Panc1 (cell line): ENCODE results near the gene ZNF516. TPM values are rescaled to one million over a fixed set of nuclear protein-coding genes. Genes with fewer than 3 reads are reported as not detected.

Experiments used
- ATAC-seq: fragments of 200-7000 bp; cut with Tn5 transposase; 2 replicates; pipeline ENCODE4 v1.9.1; 2020; ENCODE audit warnings: mild to moderate bottlenecking, moderate library complexity
- BruUV-seq: library from RNA; stranded (reverse); fragments of 400-500 nt; replicated peaks from 2 replicates; lab custom pipeline; 2021; lab: Mats Ljungman, UMichigan
- CTCF ChIA-PET: fragments of 300-600 bp; sonication (Branson Sonifier 250); formaldehyde crosslinking; loops from one replicate; lab custom pipeline; 2022; ENCODE audit warnings: antibody characterized with exemption; lab: Charles Lee
- POLR2A ChIA-PET: fragments of 300-600 bp; sonication (Branson Sonifier 250); formaldehyde crosslinking; loops from one replicate; lab custom pipeline; 2022; ENCODE audit warnings: antibody characterized with exemption; lab: Charles Lee
- DNase-seq: peaks from one replicate; pipeline ENCODE4 v3.0.0-alpha.2; 2010; ENCODE audit warnings: low read depth, low spot score
- H3K27ac ChIP-seq: 2 replicates; pipeline ENCODE4 v1.5.1; 2011; ENCODE audit warnings: mild to moderate bottlenecking, low read length, inconsistent platforms
- H3K27me3 ChIP-seq: fragments of 200-500 bp; sonication (Bioruptor generic); 2 replicates; pipeline ENCODE4 v1.6.0; 2014; ENCODE audit warnings: low read length, inconsistent platforms; ENCODE audit not compliant: control insufficient read depth, insufficient read depth
- H3K36me3 ChIP-seq: fragments of 200-500 bp; sonication (Bioruptor generic); 2 replicates; pipeline ENCODE4 v1.5.1; 2014; ENCODE audit warnings: inconsistent platforms, mild to moderate bottlenecking, low read length, moderate library complexity; ENCODE audit not compliant: control insufficient read depth, insufficient read depth
- H3K4me1 ChIP-seq: 2 replicates; pipeline ENCODE4 v1.5.1; 2011; ENCODE audit warnings: inconsistent platforms, mild to moderate bottlenecking, low read length, moderate library complexity; ENCODE audit not compliant: control insufficient read depth, insufficient read depth
- H3K4me3 ChIP-seq, 2 experiments: 2 replicates each; pipeline ENCODE4 v1.5.1; 2011 to 2012; ENCODE audit warnings: low read depth in 2 of 2, low read length in 2 of 2, mild to moderate bottlenecking in 2 of 2, inconsistent platforms in 1 of 2, moderate library complexity in 1 of 2
- H3K9me3 ChIP-seq: fragments of 200-500 bp; sonication (Bioruptor generic); 2 replicates; pipeline ENCODE4 v1.5.1; 2014; ENCODE audit warnings: low read depth, mild to moderate bottlenecking, inconsistent platforms, low read length, moderate library complexity; ENCODE audit not compliant: control insufficient read depth, insufficient read depth
- CTCF ChIP-seq: fragments of 450-650 bp; IDR thresholded peaks from 2 replicates; pipeline ENCODE4 v1.5.1; 2017; ENCODE audit warnings: mild to moderate bottlenecking
- POLR2AphosphoS5 ChIP-seq: IDR thresholded peaks from 2 replicates; pipeline ENCODE4 v1.6.1; 2012; ENCODE audit warnings: mild to moderate bottlenecking, low read depth, low read length, moderate library complexity
- REST ChIP-seq, 2 experiments: IDR thresholded peaks; 2 replicates each; pipeline ENCODE4 v1.6.1; 2011 to 2012; ENCODE audit warnings: low read depth in 2 of 2, control low read depth in 1 of 2, low read length in 1 of 2, mild to moderate bottlenecking in 1 of 2, moderate library complexity in 1 of 2; ENCODE audit not compliant: insufficient read depth in 1 of 2
- SIN3A ChIP-seq: IDR thresholded peaks from 2 replicates; pipeline ENCODE4 v1.6.1; 2012; ENCODE audit warnings: low read depth, mild to moderate bottlenecking, low read length, moderate library complexity, borderline replicate concordance; ENCODE audit not compliant: insufficient read depth
- TCF7L2 ChIP-seq: IDR thresholded peaks from 2 replicates; pipeline ENCODE4 v1.6.1; 2011; ENCODE audit warnings: mild to moderate bottlenecking, low read depth, low read length, inconsistent platforms
- in situ Hi-C: cut with HindIII; loops from 2 replicates; pipeline ENCODE4 v1.10.0; 2016; ENCODE audit warnings: low sequenced_read_pairs, low pct_unique_long_range_greater_than_20kb
- intact Hi-C: fragments of 100-400 bp; cut with micrococcal nuclease; formaldehyde crosslinking; loops from one replicate; pipeline ENCODE4 v1.10.0; 2022; ENCODE audit not compliant: unreplicated experiment
- total RNA-seq: library from RNA; stranded (reverse); gene quantifications from one replicate; pipeline ENCODE4 v1.2.1, GENCODE V29; 2021; ENCODE audit not compliant: unreplicated experiment

Gene ZNF516
- total RNA-seq, 1 experiment from 2014 or later = 28.6 TPM

- in situ Hi-C loops = no loop called here
- ATAC-seq (peak; percentile 57), DNase-seq (peak; percentile 2)
- CTCF ChIA-PET = interaction anchor here (0.6 kb wide), 2 partner anchors 305 to 1036 kb away, joined by 3 read pairs; no protein-coding TSS in a partner anchor
- POLR2A ChIA-PET = no interaction called here
- no peaks in the 10 kb centered on the region; the same call in 1 of the 2 replicates for H3K9me3 ChIP-seq
- peaks cover 18% of the 10 kb centered on the region for H3K4me1 ChIP-seq
- H3K27ac ChIP-seq = no peak overlapping the region
- H3K36me3 ChIP-seq = no peaks in the 10 kb centered on the region
- no peaks in the 10 kb centered on the region for H3K27me3 ChIP-seq
- peak overlapping the region; percentile 20 to 44 for H3K4me3 ChIP-seq
- intact Hi-C loops = loop anchor here (2.0 to 10.0 kb wide), 2 partner anchors 1140 to 1694 kb away; partner anchors contain the start of gene PTGR3
- TF ChIP-seq POLR2AphosphoS5 (no peak), CTCF (no peak), SIN3A (no peak), REST (IDR thresholded peaks at IDR 0.05; ENCODE audit: insufficient read depth in 1 of 2, low read depth in 2 of 2, low read length in 1 of 2) (no peak), TCF7L2 (no peak)
- no TSS peak for BruUV-seq
Measured at GRCh38 chr18:76348267-76349066, 146.6 kb downstream of the ZNF516 start.

GRCh38 chr18:76347341-76347740, 147.7 kb downstream of the ZNF516 start:
- Histone ChIP-seq H3K9me3 (no peaks in the 10 kb centered on the region), H3K4me1 (peaks cover 18% of the 10 kb centered on the region), H3K27me3 (peaks cover 2% of the 10 kb centered on the region; the same call in 1 of the 2 replicates), H3K27ac (no peak overlapping the region), H3K4me3 (no peak overlapping the region), H3K36me3 (no peaks in the 10 kb centered on the region)
- CTCF ChIA-PET = interaction anchor here (0.6 kb wide), 1 partner anchor 304 kb away, joined by 3 read pairs; no protein-coding TSS in a partner anchor
- POLR2A ChIA-PET = no interaction called here
- intact Hi-C loops = loop anchor here (10.0 kb wide), 1 partner anchor 1693 kb away; no protein-coding TSS in a partner anchor
- in situ Hi-C loops = no loop called here
- no peak for TF ChIP-seq SIN3A
- TF ChIP-seq TCF7L2 = no peak
- no peak for TF ChIP-seq POLR2AphosphoS5
- no peak for TF ChIP-seq CTCF
- no peak for TF ChIP-seq REST (IDR thresholded peaks at IDR 0.05; ENCODE audit: insufficient read depth in 1 of 2, low read depth in 2 of 2, low read length in 1 of 2)
- BruUV-seq = no TSS peak
- ATAC-seq = no peak
- no peak for DNase-seq
